Neural cell (in vitro differentiated cells): ENCODE results near the gene DACT2. TPM values are rescaled to one million over a fixed set of nuclear protein-coding genes. Genes with fewer than 3 reads are reported as not detected.

Experiments
- H2AFZ ChIP-seq: fragments of 200-600, 300-800 bp; sonication (generic), shearing (Covaris generic); 2 replicates; pipeline ENCODE4 v1.6.0; 2014; ENCODE audit warnings: low read depth, mild to moderate bottlenecking, antibody characterized with exemption, low read length, moderate library complexity
- H3F3A ChIP-seq: fragments of 200-600 bp; shearing (Covaris generic); 2 replicates; pipeline ENCODE4 v1.6.1; 2016; ENCODE audit warnings: mild to moderate bottlenecking, moderate library complexity, mixed read lengths, antibody characterized with exemption, low read length; ENCODE audit not compliant: insufficient read depth, poor library complexity, severe bottlenecking
- H3K27ac ChIP-seq: fragments of 200-600, 300-800 bp; sonication (generic), shearing (Covaris generic); 2 replicates; pipeline ENCODE4 v1.5.1; 2014; ENCODE audit warnings: mild to moderate bottlenecking, low read length, moderate library complexity
- H3K27me3 ChIP-seq: fragments of 300-800, 200-600 bp; sonication (generic), shearing (Covaris generic); 2 replicates; pipeline ENCODE4 v1.6.0; 2014; ENCODE audit warnings: mild to moderate bottlenecking, low read depth, low read length, moderate library complexity; ENCODE audit not compliant: insufficient read depth
- H3K36me3 ChIP-seq: fragments of 300-800, 200-600 bp; sonication (generic), shearing (Covaris generic); 2 replicates; pipeline ENCODE4 v1.5.1; 2014; ENCODE audit warnings: mild to moderate bottlenecking, antibody characterized with exemption, low read length, moderate library complexity; ENCODE audit not compliant: insufficient read depth
- H3K4me2 ChIP-seq: fragments of 300-800, 200-600 bp; sonication (generic), shearing (Covaris generic); 2 replicates; pipeline ENCODE4 v1.6.0; 2014; ENCODE audit warnings: mild to moderate bottlenecking, low read length
- H3K4me3 ChIP-seq: fragments of 300-800, 200-600 bp; sonication (generic), shearing (Covaris generic); 2 replicates; pipeline ENCODE4 v1.5.1; 2014; ENCODE audit warnings: mild to moderate bottlenecking, low read length, moderate library complexity
- H3K79me2 ChIP-seq: fragments of 200-600 bp; shearing (Covaris generic); replicated peaks from 2 replicates; pipeline ENCODE4 v1.6.0; 2014; ENCODE audit warnings: mild to moderate bottlenecking, low read length, moderate library complexity; ENCODE audit not compliant: insufficient read depth
- H3K9ac ChIP-seq: fragments of 300-800, 200-600 bp; sonication (generic), shearing (Covaris generic); 2 replicates; pipeline ENCODE4 v1.6.1; 2016; ENCODE audit warnings: mild to moderate bottlenecking, low read length, mixed read lengths
- H3K9me2 ChIP-seq: fragments of 200-600 bp; shearing (Covaris generic); 2 replicates; pipeline ENCODE4 v1.6.1; 2016; ENCODE audit warnings: mild to moderate bottlenecking, low read length, mixed read lengths; ENCODE audit not compliant: insufficient read depth
- H3K9me3 ChIP-seq: fragments of 200-600, 300-800 bp; sonication (generic), shearing (Covaris generic); 2 replicates; pipeline ENCODE4 v1.6.1; 2016; ENCODE audit warnings: mild to moderate bottlenecking, mixed run types, low read length, moderate library complexity, mixed read lengths
- H4K20me1 ChIP-seq: fragments of 200-600 bp; shearing (Covaris generic); 2 replicates; pipeline ENCODE4 v1.6.1; 2016; ENCODE audit warnings: mild to moderate bottlenecking, mixed run types; ENCODE audit not compliant: insufficient read depth
- EP300 ChIP-seq: fragments of 450-650 bp; conservative IDR thresholded peaks from 2 replicates; pipeline ENCODE4 v1.6.1; 2014; ENCODE audit warnings: antibody characterized with exemption, mild to moderate bottlenecking, moderate library complexity; ENCODE audit not compliant: poor library complexity, severe bottlenecking
- EZH2 ChIP-seq: fragments of 200-600, 300-800 bp; shearing (Covaris generic), sonication (generic); IDR thresholded peaks from 2 replicates; pipeline ENCODE4 v1.6.1; 2014; ENCODE audit warnings: antibody characterized with exemption, low read length, borderline replicate concordance, mild to moderate bottlenecking; ENCODE audit not compliant: insufficient read depth, poor library complexity, severe bottlenecking
- MXI1 ChIP-seq: fragments of 450-650 bp; conservative IDR thresholded peaks from 2 replicates; pipeline ENCODE4 v1.6.1; 2014; ENCODE audit warnings: antibody characterized with exemption, mild to moderate bottlenecking; ENCODE audit not compliant: poor library complexity, severe bottlenecking
- POLR2AphosphoS5 ChIP-seq: IDR thresholded peaks from 2 replicates; pipeline ENCODE4 v1.6.1; 2012
- RAD21 ChIP-seq: fragments of 450-650 bp; conservative IDR thresholded peaks from 2 replicates; pipeline ENCODE4 v1.6.1; 2014; ENCODE audit warnings: antibody characterized with exemption, mild to moderate bottlenecking, moderate library complexity
- SMC3 ChIP-seq: fragments of 450-650 bp; conservative IDR thresholded peaks from 2 replicates; pipeline ENCODE4 v1.6.1; 2014; ENCODE audit warnings: antibody characterized with exemption, mild to moderate bottlenecking, moderate library complexity; ENCODE audit not compliant: poor library complexity
- TAF1 ChIP-seq: IDR thresholded peaks from 2 replicates; pipeline ENCODE4 v1.6.1; 2012; ENCODE audit warnings: low read depth
- polyA plus RNA-seq: library from polyadenylated mRNA; depleted of rRNA; stranded (reverse); fragments of >200 nt; gene quantifications from 2 replicates; pipeline ENCODE4 v1.2.3, GENCODE V29; 2014
- TF ChIP-seq, protein P1 (sequence below): IDR thresholded peaks from 2 replicates; pipeline ENCODE4 v1.6.1; 2012; ENCODE audit warnings: borderline replicate concordance
- TF ChIP-seq, protein P2 (sequence below): fragments of 450-650 bp; IDR thresholded peaks from 2 replicates; pipeline ENCODE4 v1.5.1; 2014; ENCODE audit warnings: antibody characterized with exemption, mild to moderate bottlenecking, moderate library complexity; ENCODE audit not compliant: poor library complexity, severe bottlenecking

The DACT2 gene
- polyA plus RNA-seq, 1 donor from 2014 or later = 0.48 TPM

DNA sequence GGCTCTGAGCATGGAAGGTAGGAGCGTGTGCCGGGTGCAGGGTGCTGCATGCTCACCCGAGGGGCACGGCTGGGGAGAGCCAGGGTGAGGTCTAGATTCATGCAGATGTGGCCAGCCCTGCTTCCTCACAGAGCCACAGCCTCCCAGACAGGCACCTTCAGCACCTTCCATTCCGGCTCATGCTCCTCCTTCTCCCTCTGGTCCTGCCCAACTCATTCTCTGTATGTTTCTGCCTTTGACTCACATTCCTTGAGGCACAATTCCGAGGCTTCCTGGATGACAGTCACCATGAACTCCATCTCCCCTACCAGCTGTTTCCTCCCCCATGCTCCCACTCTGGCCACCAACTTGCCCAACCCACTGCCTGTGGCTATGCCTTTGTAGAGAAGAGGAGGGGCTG lies 35.4 kb downstream of the DACT2 start:
- Histone ChIP-seq H3K27me3 (no peaks in the 10 kb centered on the region), H2AFZ (no peak overlapping the region), H3K4me3 (no peak overlapping the region), H3K9ac (no peak overlapping the region), H3K4me2 (no peak overlapping the region), H3K36me3 (no peaks in the 10 kb centered on the region), H3K27ac (no peak overlapping the region), H3K79me2 (no peaks in the 10 kb centered on the region), H3F3A (no peaks in the 10 kb centered on the region), H3K9me3 (no peaks in the 10 kb centered on the region), H3K9me2 (no peaks in the 10 kb centered on the region), H4K20me1 (no peaks in the 10 kb centered on the region)
- no peak for TF ChIP-seq POLR2AphosphoS5
- no peak for TF ChIP-seq EP300
- TF ChIP-seq SMC3 = no peak
- TF ChIP-seq, protein P1, sequence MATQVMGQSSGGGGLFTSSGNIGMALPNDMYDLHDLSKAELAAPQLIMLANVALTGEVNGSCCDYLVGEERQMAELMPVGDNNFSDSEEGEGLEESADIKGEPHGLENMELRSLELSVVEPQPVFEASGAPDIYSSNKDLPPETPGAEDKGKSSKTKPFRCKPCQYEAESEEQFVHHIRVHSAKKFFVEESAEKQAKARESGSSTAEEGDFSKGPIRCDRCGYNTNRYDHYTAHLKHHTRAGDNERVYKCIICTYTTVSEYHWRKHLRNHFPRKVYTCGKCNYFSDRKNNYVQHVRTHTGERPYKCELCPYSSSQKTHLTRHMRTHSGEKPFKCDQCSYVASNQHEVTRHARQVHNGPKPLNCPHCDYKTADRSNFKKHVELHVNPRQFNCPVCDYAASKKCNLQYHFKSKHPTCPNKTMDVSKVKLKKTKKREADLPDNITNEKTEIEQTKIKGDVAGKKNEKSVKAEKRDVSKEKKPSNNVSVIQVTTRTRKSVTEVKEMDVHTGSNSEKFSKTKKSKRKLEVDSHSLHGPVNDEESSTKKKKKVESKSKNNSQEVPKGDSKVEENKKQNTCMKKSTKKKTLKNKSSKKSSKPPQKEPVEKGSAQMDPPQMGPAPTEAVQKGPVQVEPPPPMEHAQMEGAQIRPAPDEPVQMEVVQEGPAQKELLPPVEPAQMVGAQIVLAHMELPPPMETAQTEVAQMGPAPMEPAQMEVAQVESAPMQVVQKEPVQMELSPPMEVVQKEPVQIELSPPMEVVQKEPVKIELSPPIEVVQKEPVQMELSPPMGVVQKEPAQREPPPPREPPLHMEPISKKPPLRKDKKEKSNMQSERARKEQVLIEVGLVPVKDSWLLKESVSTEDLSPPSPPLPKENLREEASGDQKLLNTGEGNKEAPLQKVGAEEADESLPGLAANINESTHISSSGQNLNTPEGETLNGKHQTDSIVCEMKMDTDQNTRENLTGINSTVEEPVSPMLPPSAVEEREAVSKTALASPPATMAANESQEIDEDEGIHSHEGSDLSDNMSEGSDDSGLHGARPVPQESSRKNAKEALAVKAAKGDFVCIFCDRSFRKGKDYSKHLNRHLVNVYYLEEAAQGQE = no peak
- TF ChIP-seq MXI1 = no peak
- no peak for TF ChIP-seq TAF1
- TF ChIP-seq, protein P2, sequence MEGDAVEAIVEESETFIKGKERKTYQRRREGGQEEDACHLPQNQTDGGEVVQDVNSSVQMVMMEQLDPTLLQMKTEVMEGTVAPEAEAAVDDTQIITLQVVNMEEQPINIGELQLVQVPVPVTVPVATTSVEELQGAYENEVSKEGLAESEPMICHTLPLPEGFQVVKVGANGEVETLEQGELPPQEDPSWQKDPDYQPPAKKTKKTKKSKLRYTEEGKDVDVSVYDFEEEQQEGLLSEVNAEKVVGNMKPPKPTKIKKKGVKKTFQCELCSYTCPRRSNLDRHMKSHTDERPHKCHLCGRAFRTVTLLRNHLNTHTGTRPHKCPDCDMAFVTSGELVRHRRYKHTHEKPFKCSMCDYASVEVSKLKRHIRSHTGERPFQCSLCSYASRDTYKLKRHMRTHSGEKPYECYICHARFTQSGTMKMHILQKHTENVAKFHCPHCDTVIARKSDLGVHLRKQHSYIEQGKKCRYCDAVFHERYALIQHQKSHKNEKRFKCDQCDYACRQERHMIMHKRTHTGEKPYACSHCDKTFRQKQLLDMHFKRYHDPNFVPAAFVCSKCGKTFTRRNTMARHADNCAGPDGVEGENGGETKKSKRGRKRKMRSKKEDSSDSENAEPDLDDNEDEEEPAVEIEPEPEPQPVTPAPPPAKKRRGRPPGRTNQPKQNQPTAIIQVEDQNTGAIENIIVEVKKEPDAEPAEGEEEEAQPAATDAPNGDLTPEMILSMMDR = no peak
- no peak for TF ChIP-seq EZH2
- TF ChIP-seq RAD21 = no peak

DNA sequence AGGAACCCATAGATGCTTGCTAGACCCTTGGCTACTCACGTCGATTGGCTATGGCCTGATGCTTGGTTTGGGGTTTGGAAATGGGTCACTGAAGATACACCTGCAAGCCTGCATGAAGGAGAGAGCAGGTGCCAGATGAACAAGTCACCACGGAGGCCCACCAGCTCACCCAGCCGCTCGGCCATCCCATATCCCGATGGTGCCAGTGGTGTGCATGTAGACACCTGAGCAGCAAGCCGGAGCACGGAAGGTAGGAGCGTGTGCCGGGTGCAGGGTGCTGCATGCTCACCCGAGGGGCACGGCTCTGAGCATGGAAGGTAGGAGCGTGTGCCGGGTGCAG lies 35.9 kb downstream of the DACT2 start:
- no peak overlapping the region for H2AFZ ChIP-seq
- H3K9me3 ChIP-seq = no peaks in the 10 kb centered on the region
- no peak overlapping the region for H3K4me3 ChIP-seq
- H3F3A ChIP-seq = no peaks in the 10 kb centered on the region
- H3K9me2 ChIP-seq = no peaks in the 10 kb centered on the region
- no peaks in the 10 kb centered on the region for H3K79me2 ChIP-seq
- no peaks in the 10 kb centered on the region for H4K20me1 ChIP-seq
- H3K27ac ChIP-seq = no peak overlapping the region
- H3K4me2 ChIP-seq = no peak overlapping the region
- H3K27me3 ChIP-seq = no peaks in the 10 kb centered on the region
- no peak for TF ChIP-seq POLR2AphosphoS5
- no peak for TF ChIP-seq RAD21
- TF ChIP-seq EZH2 = no peak
- TF ChIP-seq, protein P1 = no peak
- TF ChIP-seq MXI1 = no peak
- no peak for TF ChIP-seq SMC3
- TF ChIP-seq TAF1 = no peak
- TF ChIP-seq EP300 = no peak
- TF ChIP-seq, protein P2 = no peak
- H3K36me3 ChIP-seq = no peaks in the 10 kb centered on the region
- H3K9ac ChIP-seq = no peak overlapping the region
